Thyroid gland (tissue), 4 donors: ENCODE data around the gene KRT32. TPM values are rescaled to one million over a fixed set of nuclear protein-coding genes. Genes with fewer than 3 reads are reported as not detected.
"Not testable (repeated sequence)": the region's sequence is repeated elsewhere in the genome, so short reads cannot be mapped to it uniquely, and the experiment has no call there.

Source experiments
- DNase-seq, 2 donors: peaks; one replicate each; pipeline ENCODE4 v3.0.0-alpha.2; 2019
- H3K27ac ChIP-seq, 3 donors: fragments of 200-600 bp; sonication (generic); 1 replicate in 2 of 3; 2 replicates in 1 of 3; pipeline ENCODE4 v1.5.1; 2016 to 2019; ENCODE audit warnings: mild to moderate bottlenecking in 1 of 3, moderate library complexity in 1 of 3
- H3K27me3 ChIP-seq: fragments of 200-600 bp; sonication (generic); one replicate; pipeline ENCODE4 v1.5.1; 2019
- H3K36me3 ChIP-seq, 2 donors: fragments of 200-600 bp; sonication (generic); one replicate each; pipeline ENCODE4 v1.5.1; 2016 to 2019
- H3K4me1 ChIP-seq, 2 donors: fragments of 200-600 bp; sonication (generic); one replicate each; pipeline ENCODE4 v1.5.1; 2017 to 2019
- H3K4me3 ChIP-seq, 3 donors: fragments of 200-600 bp; sonication (generic); replicated peaks in 1 of 3; 1 replicate in 2 of 3; 2 replicates in 1 of 3; pipeline ENCODE4 v1.5.1; 2016; ENCODE audit warnings: mild to moderate bottlenecking in 1 of 3
- H3K9me3 ChIP-seq: fragments of 200-600 bp; sonication (generic); one replicate; pipeline ENCODE4 v1.5.1; 2017
- POLR2A ChIP-seq, 2 donors: fragments of 450-650 bp; IDR thresholded peaks; one replicate each; pipeline ENCODE4 v1.6.1; 2017; ENCODE audit warnings: antibody characterized with exemption in 2 of 2, mild to moderate bottlenecking in 2 of 2, moderate library complexity in 1 of 2
- WGBS, 2 donors: methylation state at CpG; one replicate each; pipeline ENCODE4 v1.1.5; 2017; 5-methylcytosine and 5-hydroxymethylcytosine counted together
- intact Hi-C: fragments of 100-400 bp; cut with DNase I; formaldehyde crosslinking; loops from one replicate; pipeline ENCODE4 v1.15.1; 2023
- total RNA-seq, 4 donors: library from RNA; depleted of rRNA; stranded (reverse); fragments of >200 nt; gene quantifications; one replicate each; pipeline ENCODE4 v1.2.3, GENCODE V29; 2016
- TF ChIP-seq, protein P1 (sequence below), 6 experiments: fragments of 200-600 bp in 3 of 6; fragments of 450-650 bp in 3 of 6; sonication (generic) in 3 of 6; IDR thresholded peaks; one replicate each; pipeline ENCODE4 v1.5.1; 2016 to 2019; ENCODE audit warnings: antibody characterized with exemption in 6 of 6, mild to moderate bottlenecking in 2 of 6, inconsistent platforms in 1 of 6, moderate library complexity in 1 of 6

KRT32 gene
- total RNA-seq, 4 donors from 2014 or later = not detected

DNA sequence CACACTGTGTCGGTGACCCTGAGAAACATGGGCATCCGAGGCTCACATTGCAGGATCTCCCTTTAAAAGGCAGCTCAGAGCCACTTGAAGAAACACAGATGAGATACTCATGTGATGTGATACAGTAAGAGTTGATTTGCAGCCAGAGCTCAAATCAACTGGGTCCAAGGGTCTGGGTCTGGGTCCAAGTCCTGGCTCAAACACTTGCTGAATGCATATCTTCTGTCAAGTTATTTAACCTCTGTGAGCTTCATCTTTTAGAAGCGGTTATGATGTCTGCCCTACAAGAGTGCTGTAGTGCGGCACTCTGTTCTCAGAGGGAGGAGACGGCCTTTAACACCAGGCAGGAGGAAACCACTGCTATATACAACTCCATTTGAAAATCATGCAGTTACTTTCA, 32.8 kb downstream of the KRT32 start:
- Histone ChIP-seq H3K36me3 (no peaks in the 10 kb centered on the region), H3K4me3 (no peak overlapping the region), H3K27ac (no peak overlapping the region), H3K4me1 (no peaks in the 10 kb centered on the region), H3K9me3 (no peaks in the 10 kb centered on the region), H3K27me3 (no peaks in the 10 kb centered on the region)
- no peak for TF ChIP-seq POLR2A (IDR thresholded peaks at IDR 0.05)
- TF ChIP-seq, protein P1, sequence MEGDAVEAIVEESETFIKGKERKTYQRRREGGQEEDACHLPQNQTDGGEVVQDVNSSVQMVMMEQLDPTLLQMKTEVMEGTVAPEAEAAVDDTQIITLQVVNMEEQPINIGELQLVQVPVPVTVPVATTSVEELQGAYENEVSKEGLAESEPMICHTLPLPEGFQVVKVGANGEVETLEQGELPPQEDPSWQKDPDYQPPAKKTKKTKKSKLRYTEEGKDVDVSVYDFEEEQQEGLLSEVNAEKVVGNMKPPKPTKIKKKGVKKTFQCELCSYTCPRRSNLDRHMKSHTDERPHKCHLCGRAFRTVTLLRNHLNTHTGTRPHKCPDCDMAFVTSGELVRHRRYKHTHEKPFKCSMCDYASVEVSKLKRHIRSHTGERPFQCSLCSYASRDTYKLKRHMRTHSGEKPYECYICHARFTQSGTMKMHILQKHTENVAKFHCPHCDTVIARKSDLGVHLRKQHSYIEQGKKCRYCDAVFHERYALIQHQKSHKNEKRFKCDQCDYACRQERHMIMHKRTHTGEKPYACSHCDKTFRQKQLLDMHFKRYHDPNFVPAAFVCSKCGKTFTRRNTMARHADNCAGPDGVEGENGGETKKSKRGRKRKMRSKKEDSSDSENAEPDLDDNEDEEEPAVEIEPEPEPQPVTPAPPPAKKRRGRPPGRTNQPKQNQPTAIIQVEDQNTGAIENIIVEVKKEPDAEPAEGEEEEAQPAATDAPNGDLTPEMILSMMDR (IDR thresholded peaks at IDR 0.05) = no peak
- intact Hi-C loops = no loop called here
- DNase-seq = no peak
- 47 to 61% methylated on average over 5 of the region's 5 CpGs for WGBS, 2 donors

- 29 to 32% methylated on average over 4 of the region's 4 CpGs for WGBS, 2 donors
- DNase-seq = no peak
- H3K9me3 ChIP-seq = no peaks in the 10 kb centered on the region
- intact Hi-C loops = no loop called here
- no peaks in the 10 kb centered on the region for H3K36me3 ChIP-seq
- no peaks in the 10 kb centered on the region for H3K4me1 ChIP-seq
- H3K27ac ChIP-seq = no peak overlapping the region
- no peaks in the 10 kb centered on the region for H3K27me3 ChIP-seq
- no peak overlapping the region for H3K4me3 ChIP-seq
- TF ChIP-seq, protein P1 (IDR thresholded peaks at IDR 0.05) = no peak
- TF ChIP-seq POLR2A (IDR thresholded peaks at IDR 0.05) = no peak
These were observed 33.2 kb downstream of the KRT32 start for GRCh38 chr17:41434005-41434404.

DNA sequence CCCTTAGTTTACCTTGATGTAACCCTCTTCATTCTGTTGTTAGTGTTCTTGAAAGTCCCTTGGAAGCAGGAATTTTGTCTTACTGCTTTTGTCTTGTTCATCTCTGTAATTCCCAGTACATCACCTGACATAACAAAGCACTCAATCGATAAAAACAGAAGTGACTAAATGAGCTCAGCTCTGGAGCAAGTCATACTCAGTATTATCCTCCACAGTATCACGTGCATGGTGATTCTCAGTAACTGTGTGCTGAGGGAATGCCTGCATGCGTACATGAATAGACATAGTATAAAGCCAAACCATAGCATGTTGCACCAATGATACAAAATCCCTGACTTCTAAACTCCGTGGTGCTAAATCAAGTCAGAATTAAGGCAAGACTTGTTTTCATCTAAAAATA, 33.6 kb downstream of the KRT32 start:
- TF ChIP-seq POLR2A (IDR thresholded peaks at IDR 0.05) = no peak
- TF ChIP-seq, protein P1 (IDR thresholded peaks at IDR 0.05) = no peak
- whole genome bisulfite sequencing, 2 donors = 40 to 48% methylated on average over 4 of the region's 4 CpGs
- no peak overlapping the region for H3K4me3 ChIP-seq
- no peaks in the 10 kb centered on the region for H3K36me3 ChIP-seq
- H3K27me3 ChIP-seq = no peaks in the 10 kb centered on the region
- H3K4me1 ChIP-seq = no peaks in the 10 kb centered on the region
- no peak overlapping the region for H3K27ac ChIP-seq
- no peaks in the 10 kb centered on the region for H3K9me3 ChIP-seq
- DNase-seq = no peak
- intact Hi-C loops = no loop called here

DNA sequence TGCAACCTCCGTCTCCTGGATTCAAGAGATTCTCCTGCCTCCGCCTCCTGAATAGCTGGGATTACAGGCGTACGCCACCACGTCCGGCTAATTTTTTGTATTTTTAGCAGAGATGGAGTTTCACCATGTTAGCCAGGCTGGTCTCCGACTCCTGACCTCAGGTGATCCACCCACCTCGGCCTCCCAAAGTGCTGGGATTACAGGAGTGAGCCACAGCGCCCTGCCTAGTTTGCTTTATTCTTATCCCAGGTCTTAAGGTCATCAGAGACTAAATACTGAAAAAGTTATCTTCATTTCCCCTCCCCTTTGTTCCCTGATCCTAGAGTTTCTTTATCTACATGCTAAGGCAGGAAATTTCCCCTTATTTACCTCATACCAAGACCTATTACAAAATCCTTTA, 36.8 kb downstream of the KRT32 start:
- H3K4me3 ChIP-seq, H3K4me1 ChIP-seq, H3K27ac ChIP-seq, H3K27me3 ChIP-seq, H3K9me3 ChIP-seq, H3K36me3 ChIP-seq, intact Hi-C loops, DNase-seq: not testable (repeated sequence)
- WGBS, 2 donors = 94% methylated on average over 9 of the region's 9 CpGs

GRCh38 chr17:41429667-41430066, 37.5 kb downstream of the KRT32 start:
- TF ChIP-seq, protein P1 (IDR thresholded peaks at IDR 0.05) = no peak
- no peak for TF ChIP-seq POLR2A (IDR thresholded peaks at IDR 0.05)
- no peak overlapping the region for H3K4me3 ChIP-seq
- H3K27ac ChIP-seq = no peak overlapping the region
- 80 to 83% methylated on average over 7 of the region's 7 CpGs for WGBS, 2 donors
- no peaks in the 10 kb centered on the region for H3K9me3 ChIP-seq
- H3K36me3 ChIP-seq = no peaks in the 10 kb centered on the region
- H3K27me3 ChIP-seq = no peaks in the 10 kb centered on the region
- intact Hi-C loops = no loop called here
- H3K4me1 ChIP-seq = no peaks in the 10 kb centered on the region
- no peak for DNase-seq
